ENCODE results near the gene MEF2C.

The MEF2C gene

GRCh38 chr5:88770276-88771257 is 112.4 kb downstream of the MEF2C start:
- H3K4me1 ChIP-seq: no peaks in the 10 kb centered on the region; the same call in 1 of the 2 replicates
- H3K9ac ChIP-seq: no peak overlapping the region
- no peaks in the 10 kb centered on the region for H3K27me3 ChIP-seq
- peaks cover 98% of the 10 kb centered on the region for H3K36me3 ChIP-seq
- no peak overlapping the region for H3K4me3 ChIP-seq
- H3K9me3 ChIP-seq: no peaks in the 10 kb centered on the region
- H3K27ac ChIP-seq: no peak overlapping the region
- H4K20me1 ChIP-seq: peaks cover 100% of the 10 kb centered on the region
- no peak overlapping the region for H3K4me2 ChIP-seq
- TF ChIP-seq Cebpa-rat (IDR thresholded peaks at IDR 0.05): no peak

GRCh38 chr5:88769165-88769564 is 113.8 kb downstream of the MEF2C start:
- H3K9ac ChIP-seq: no peak overlapping the region
- no peaks in the 10 kb centered on the region; the same call in 1 of the 2 replicates for H3K4me1 ChIP-seq
- H3K36me3 ChIP-seq: peaks cover 99% of the 10 kb centered on the region
- H4K20me1 ChIP-seq: peaks cover 100% of the 10 kb centered on the region
- no peaks in the 10 kb centered on the region for H3K27me3 ChIP-seq
- no peak overlapping the region for H3K4me3 ChIP-seq
- no peak for TF ChIP-seq Cebpa-rat (IDR thresholded peaks at IDR 0.05)
- H3K9me3 ChIP-seq: no peaks in the 10 kb centered on the region
- H3K4me2 ChIP-seq: no peak overlapping the region
- no peak overlapping the region for H3K27ac ChIP-seq

DNA sequence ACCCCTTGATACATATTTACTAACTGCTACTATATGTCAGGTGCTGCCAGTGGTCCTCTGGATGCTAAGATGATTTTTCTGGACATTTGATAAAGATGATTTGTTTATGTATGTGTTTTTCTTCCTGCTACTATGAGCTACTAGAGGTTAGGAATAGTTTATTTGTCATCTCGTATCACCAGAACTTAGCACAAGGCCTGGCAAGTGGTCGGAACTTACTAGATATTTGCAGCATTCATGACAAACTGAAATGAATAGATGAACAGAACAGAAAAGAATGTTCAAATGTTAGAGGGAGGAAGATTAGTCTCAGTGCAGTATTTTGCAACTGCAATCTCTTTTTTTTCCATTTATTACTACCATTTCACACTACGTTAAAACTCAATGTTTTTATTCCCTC is 114.6 kb downstream of the MEF2C start:
- H3K4me3 ChIP-seq: no peak overlapping the region
- peaks cover 99% of the 10 kb centered on the region for H3K36me3 ChIP-seq
- no peak for TF ChIP-seq Cebpa-rat (IDR thresholded peaks at IDR 0.05)
- H3K4me1 ChIP-seq: no peaks in the 10 kb centered on the region; the same call in 1 of the 2 replicates
- no peak overlapping the region for H3K27ac ChIP-seq
- no peak overlapping the region for H3K9ac ChIP-seq
- H3K27me3 ChIP-seq: no peaks in the 10 kb centered on the region
- no peak overlapping the region for H3K4me2 ChIP-seq
- no peaks in the 10 kb centered on the region for H3K9me3 ChIP-seq
- H4K20me1 ChIP-seq: peaks cover 100% of the 10 kb centered on the region

DNA sequence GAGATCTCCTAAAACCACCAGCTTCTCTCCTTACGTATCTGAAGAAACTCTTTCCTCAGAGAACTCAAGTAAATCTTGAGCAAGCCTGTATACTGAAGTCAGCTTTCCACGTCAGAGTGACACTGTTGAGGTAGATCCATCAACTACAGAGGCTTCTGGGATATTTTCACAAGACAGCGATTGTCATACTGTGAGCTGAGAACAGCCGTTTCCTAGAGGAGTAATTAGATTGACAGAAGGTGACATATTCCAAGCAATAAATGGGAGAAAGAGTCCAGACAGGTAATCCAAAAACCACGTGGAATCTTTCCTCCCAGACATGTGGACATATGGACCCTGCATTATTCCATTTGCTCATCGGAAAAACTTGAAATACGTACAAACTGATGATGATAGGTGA is 117.2 kb downstream of the MEF2C start:
- H3K27me3 ChIP-seq: no peaks in the 10 kb centered on the region
- H3K4me3 ChIP-seq: no peak overlapping the region
- TF ChIP-seq Cebpa-rat (IDR thresholded peaks at IDR 0.05): no peak
- H3K36me3 ChIP-seq: peaks cover 92% of the 10 kb centered on the region
- no peak overlapping the region for H3K9ac ChIP-seq
- no peak overlapping the region for H3K4me2 ChIP-seq
- H3K27ac ChIP-seq: no peak overlapping the region
- no peaks in the 10 kb centered on the region for H3K9me3 ChIP-seq
- no peaks in the 10 kb centered on the region; the same call in 1 of the 2 replicates for H3K4me1 ChIP-seq
- H4K20me1 ChIP-seq: peaks cover 100% of the 10 kb centered on the region

DNA sequence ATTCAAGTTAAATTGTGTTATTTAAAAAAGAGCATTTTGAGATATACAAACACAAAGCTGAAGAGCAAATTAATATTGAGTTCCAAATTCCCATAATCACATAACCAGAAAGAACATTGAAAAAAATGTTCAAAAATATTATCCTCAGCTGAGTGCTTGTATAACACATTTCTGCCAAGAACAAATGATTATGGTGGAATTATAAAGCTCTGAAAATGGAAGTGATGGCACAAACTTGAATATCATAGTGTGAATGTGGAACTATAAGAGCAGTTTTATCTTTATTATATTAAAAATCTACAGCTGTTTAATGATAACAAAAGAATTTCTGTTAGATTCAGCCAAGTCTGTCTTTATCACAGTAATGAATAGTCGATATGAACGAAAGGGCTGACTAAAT is 117.8 kb downstream of the MEF2C start:
- peaks cover 92% of the 10 kb centered on the region for H3K36me3 ChIP-seq
- no peaks in the 10 kb centered on the region for H3K27me3 ChIP-seq
- no peaks in the 10 kb centered on the region for H3K9me3 ChIP-seq
- no peak for TF ChIP-seq Cebpa-rat (IDR thresholded peaks at IDR 0.05)
- no peaks in the 10 kb centered on the region; the same call in 1 of the 2 replicates for H3K4me1 ChIP-seq
- H3K27ac ChIP-seq: no peak overlapping the region
- no peak overlapping the region for H3K4me2 ChIP-seq
- peaks cover 100% of the 10 kb centered on the region for H4K20me1 ChIP-seq
- H3K4me3 ChIP-seq: no peak overlapping the region
- H3K9ac ChIP-seq: no peak overlapping the region

- Histone ChIP-seq H3K9me3 (no peaks in the 10 kb centered on the region), H3K36me3 (peaks cover 92% of the 10 kb centered on the region), H3K4me2 (no peak overlapping the region), H3K9ac (no peak overlapping the region), H3K27me3 (no peaks in the 10 kb centered on the region), H3K27ac (no peak overlapping the region), H4K20me1 (peaks cover 100% of the 10 kb centered on the region), H3K4me1 (no peaks in the 10 kb centered on the region), H3K4me3 (no peak overlapping the region)
- no peak for TF ChIP-seq Cebpa-rat (IDR thresholded peaks at IDR 0.05)
These were observed 121.0 kb downstream of the MEF2C start for GRCh38 chr5:88761939-88762338.

DNA sequence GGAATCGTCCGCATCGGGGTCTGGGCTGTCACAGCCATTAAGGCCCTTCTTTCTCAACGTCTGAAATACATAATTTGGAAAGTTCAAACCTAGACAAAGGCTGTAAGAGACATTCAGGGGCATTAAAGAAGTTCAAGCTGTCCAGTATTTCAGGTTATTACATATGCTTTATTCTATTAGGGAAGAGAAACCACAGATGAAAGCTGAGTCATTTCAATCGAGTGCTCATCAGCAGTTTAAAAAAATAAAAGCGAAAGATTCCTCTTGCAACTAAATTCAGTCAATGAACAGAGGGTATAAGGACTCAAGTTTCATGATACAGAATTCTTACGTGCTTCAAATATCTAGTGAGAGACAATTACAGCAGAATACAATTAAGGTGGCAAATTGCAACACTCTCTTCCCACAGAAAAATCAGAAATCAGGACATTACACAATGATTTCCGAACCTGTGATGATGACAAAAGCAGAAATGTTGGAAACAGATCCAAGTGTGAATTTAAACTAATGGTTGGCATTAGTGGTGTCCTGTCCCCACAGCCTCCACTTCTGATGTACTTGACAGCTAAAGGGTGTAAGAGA is 121.6 kb downstream of the MEF2C start:
- peaks cover 92% of the 10 kb centered on the region for H3K36me3 ChIP-seq
- no peak for TF ChIP-seq Cebpa-rat (IDR thresholded peaks at IDR 0.05)
- no peak overlapping the region for H3K4me2 ChIP-seq
- no peaks in the 10 kb centered on the region for H3K9me3 ChIP-seq
- H3K9ac ChIP-seq: no peak overlapping the region
- no peaks in the 10 kb centered on the region for H3K27me3 ChIP-seq
- H3K4me3 ChIP-seq: no peak overlapping the region
- no peak overlapping the region for H3K27ac ChIP-seq
- H3K4me1 ChIP-seq: no peaks in the 10 kb centered on the region
- peaks cover 100% of the 10 kb centered on the region for H4K20me1 ChIP-seq

GRCh38 chr5:88760527-88760926 is 122.5 kb downstream of the MEF2C start:
- Histone ChIP-seq H4K20me1 (peaks cover 100% of the 10 kb centered on the region), H3K4me3 (no peak overlapping the region), H3K36me3 (peaks cover 92% of the 10 kb centered on the region), H3K27ac (no peak overlapping the region), H3K9me3 (no peaks in the 10 kb centered on the region), H3K27me3 (no peaks in the 10 kb centered on the region), H3K4me2 (no peak overlapping the region), H3K4me1 (no peaks in the 10 kb centered on the region), H3K9ac (no peak overlapping the region)
- TF ChIP-seq Cebpa-rat (IDR thresholded peaks at IDR 0.05): no peak

DNA sequence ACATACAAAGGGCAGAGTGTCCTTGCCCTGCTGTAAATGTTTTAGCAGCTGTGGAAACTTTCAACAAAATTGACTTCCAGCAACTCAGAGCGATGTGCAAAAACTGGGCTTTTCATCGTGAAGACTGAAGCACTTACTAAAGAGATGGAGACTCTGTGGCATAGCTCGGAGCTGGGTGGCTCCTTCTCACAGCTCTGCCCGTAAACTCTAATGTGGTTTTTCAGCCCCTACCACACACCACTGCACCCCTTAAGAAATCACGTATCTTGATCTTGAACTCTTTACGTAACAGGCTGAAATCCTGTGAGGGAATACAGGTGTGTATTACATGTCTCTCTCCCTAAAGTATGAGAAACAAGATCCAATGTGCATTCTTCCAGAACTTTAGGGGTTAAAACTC is 124.4 kb downstream of the MEF2C start:
- Histone ChIP-seq H3K9ac (no peak overlapping the region), H3K36me3 (peaks cover 92% of the 10 kb centered on the region), H3K4me2 (no peak overlapping the region), H3K4me1 (no peaks in the 10 kb centered on the region), H3K4me3 (no peak overlapping the region), H3K27me3 (no peaks in the 10 kb centered on the region), H4K20me1 (peaks cover 100% of the 10 kb centered on the region), H3K9me3 (no peaks in the 10 kb centered on the region), H3K27ac (no peak overlapping the region)
- TF ChIP-seq Cebpa-rat (IDR thresholded peaks at IDR 0.05): no peak

GRCh38 chr5:88758184-88758583 is 124.8 kb downstream of the MEF2C start:
- peaks cover 94% of the 10 kb centered on the region for H3K36me3 ChIP-seq
- no peak overlapping the region for H3K4me2 ChIP-seq
- no peak overlapping the region for H3K9ac ChIP-seq
- H4K20me1 ChIP-seq: peaks cover 100% of the 10 kb centered on the region
- H3K27ac ChIP-seq: no peak overlapping the region
- H3K4me3 ChIP-seq: no peak overlapping the region
- TF ChIP-seq Cebpa-rat (IDR thresholded peaks at IDR 0.05): no peak
- no peaks in the 10 kb centered on the region for H3K9me3 ChIP-seq
- H3K4me1 ChIP-seq: no peaks in the 10 kb centered on the region
- no peaks in the 10 kb centered on the region for H3K27me3 ChIP-seq
